GM18508 (cell line): ENCODE results near the gene OLFM2.
"Not testable (repeated sequence)": the region's sequence is repeated elsewhere in the genome, so short reads cannot be mapped to it uniquely, and the experiment has no call there.

Source experiments
- ATAC-seq: cut with Tn5 transposase; IDR thresholded peaks from one replicate; pipeline ENCODE4 v1.9.1; 2021; ENCODE audit warnings: moderate number of reproducible peaks; ENCODE audit not compliant: insufficient read depth, unreplicated experiment

The OLFM2 gene

GRCh38 chr19:9945319-9945966 is 9.1 kb upstream of the OLFM2 start:
- no peak for ATAC-seq

- ATAC-seq: no peak
Observed at GRCh38 chr19:9943744-9944143, 7.4 kb upstream of the OLFM2 start.

- no peak for ATAC-seq
Observed at GRCh38 chr19:9941671-9942070, 5.4 kb upstream of the OLFM2 start.

GRCh38 chr19:9941231-9941630 is 4.9 kb upstream of the OLFM2 start:
- ATAC-seq: no peak

GRCh38 chr19:9940778-9941177 is 4.5 kb upstream of the OLFM2 start:
- ATAC-seq: no peak

GRCh38 chr19:9939301-9939913 is 3.1 kb upstream of the OLFM2 start:
- ATAC-seq: no peak

GRCh38 chr19:9937001-9937411 is 691 bp upstream of the OLFM2 start:
- ATAC-seq: no peak

- ATAC-seq: no peak
Observed at GRCh38 chr19:9935506-9936325, 599 bp downstream of the OLFM2 start.

- no peak for ATAC-seq
Observed at GRCh38 chr19:9934132-9934950, 2.0 kb downstream of the OLFM2 start.

- ATAC-seq: no peak
Observed at GRCh38 chr19:9932835-9933234, 3.5 kb downstream of the OLFM2 start.

- ATAC-seq: no peak
Observed at GRCh38 chr19:9931629-9932028, 4.7 kb downstream of the OLFM2 start.

- no peak for ATAC-seq
Observed at GRCh38 chr19:9923440-9923839, 12.9 kb downstream of the OLFM2 start.

GRCh38 chr19:9922782-9923379 is 13.4 kb downstream of the OLFM2 start:
- not testable (repeated sequence) for ATAC-seq

GRCh38 chr19:9917321-9917720 is 19.0 kb downstream of the OLFM2 start:
- ATAC-seq: no peak

GRCh38 chr19:9916719-9917118 is 19.6 kb downstream of the OLFM2 start:
- ATAC-seq: no peak

- no peak for ATAC-seq
Observed at GRCh38 chr19:9914315-9915207, 21.8 kb downstream of the OLFM2 start.

GRCh38 chr19:9914001-9914314 is 22.4 kb downstream of the OLFM2 start:
- no peak for ATAC-seq

GRCh38 chr19:9913237-9914000 is 22.9 kb downstream of the OLFM2 start:
- ATAC-seq: no peak
